Liver (tissue), 9 donors: ENCODE results near the gene ZNF224. TPM values are rescaled to one million over a fixed set of nuclear protein-coding genes. Genes with fewer than 3 reads are reported as not detected.

Experiments
- DNase-seq: peaks from one replicate; pipeline ENCODE4 v3.0.0-alpha.2; 2017; ENCODE audit warnings: low spot score
- H3K27ac ChIP-seq, 2 donors: one replicate each; pipeline ENCODE4 v1.7.0; 2013; ENCODE audit warnings: inconsistent platforms in 2 of 2, low read length in 2 of 2, control low read depth in 1 of 2, low read depth in 1 of 2, mild to moderate bottlenecking in 1 of 2
- H3K27me3 ChIP-seq, 4 donors: one replicate each; pipeline versions ENCODE4 v1.6.1 to v1.7.0; 2013; ENCODE audit warnings: low read length in 3 of 4, inconsistent platforms in 1 of 4, mild to moderate bottlenecking in 1 of 4, moderate library complexity in 1 of 4; ENCODE audit not compliant: control insufficient read depth in 4 of 4, insufficient read depth in 4 of 4
- H3K36me3 ChIP-seq, 4 donors: one replicate each; pipeline versions ENCODE4 v1.6.1 to v1.7.0; 2013; ENCODE audit warnings: low read length in 3 of 4, mild to moderate bottlenecking in 3 of 4, low read depth in 1 of 4, moderate library complexity in 1 of 4; ENCODE audit not compliant: control insufficient read depth in 4 of 4, insufficient read depth in 3 of 4
- H3K4me1 ChIP-seq, 4 donors: one replicate each; pipeline versions ENCODE4 v1.6.1 to v1.7.0; 2013; ENCODE audit warnings: low read length in 3 of 4, mild to moderate bottlenecking in 3 of 4, moderate library complexity in 1 of 4; ENCODE audit not compliant: control insufficient read depth in 4 of 4, insufficient read depth in 4 of 4
- H3K4me3 ChIP-seq, 3 donors: one replicate each; pipeline versions ENCODE4 v1.6.1 to v1.7.0; 2013; ENCODE audit warnings: low read length in 3 of 3, control low read depth in 1 of 3, low read depth in 1 of 3, mild to moderate bottlenecking in 1 of 3
- H3K9ac ChIP-seq, 2 donors: one replicate each; pipeline ENCODE4 v1.7.0; 2013; ENCODE audit warnings: low read length in 2 of 2, mild to moderate bottlenecking in 2 of 2, moderate library complexity in 2 of 2, control low read depth in 1 of 2, low read depth in 1 of 2
- H3K9me3 ChIP-seq, 4 donors: one replicate each; pipeline versions ENCODE4 v1.6.1 to v1.7.0; 2013; ENCODE audit warnings: low read length in 3 of 4; ENCODE audit not compliant: control insufficient read depth in 4 of 4
- ATF3 ChIP-seq: IDR thresholded peaks from 2 replicates; pipeline ENCODE4 v1.6.1; 2016; ENCODE audit warnings: antibody characterized with exemption
- CTCF ChIP-seq: fragments of 150-350 bp; IDR thresholded peaks from 2 replicates; pipeline ENCODE4 v1.5.1; 2017; ENCODE audit warnings: improper control_type of control experiment, low read depth, low read length; ENCODE audit not compliant: missing input control
- EGR1 ChIP-seq, 2 donors: IDR thresholded peaks; 2 replicates each; pipeline ENCODE4 v1.6.1; 2016 to 2018; ENCODE audit warnings: antibody characterized with exemption in 2 of 2, low read depth in 2 of 2
- FOXA1 ChIP-seq: IDR thresholded peaks from 2 replicates; pipeline ENCODE4 v1.6.1; 2016; ENCODE audit warnings: antibody characterized with exemption
- FOXA2 ChIP-seq: IDR thresholded peaks from 2 replicates; pipeline ENCODE4 v1.6.1; 2016; ENCODE audit warnings: antibody characterized with exemption
- GABPA ChIP-seq, 2 donors: IDR thresholded peaks in 1 of 2; conservative IDR thresholded peaks in 1 of 2; 2 replicates each; pipeline ENCODE4 v1.6.1; 2016; ENCODE audit warnings: antibody characterized with exemption in 2 of 2, mild to moderate bottlenecking in 1 of 2, moderate library complexity in 1 of 2
- HNF4A ChIP-seq, 2 donors: conservative IDR thresholded peaks; 2 replicates each; pipeline ENCODE4 v1.6.1; 2016; ENCODE audit warnings: antibody characterized with exemption in 2 of 2, mild to moderate bottlenecking in 2 of 2
- HNF4G ChIP-seq: IDR thresholded peaks from 2 replicates; pipeline ENCODE4 v1.6.1; 2016; ENCODE audit warnings: antibody characterized with exemption
- JUND ChIP-seq, 2 donors: IDR thresholded peaks; 2 replicates each; pipeline ENCODE4 v1.6.1; 2016; ENCODE audit warnings: antibody characterized with exemption in 2 of 2
- RXRA ChIP-seq, 2 donors: IDR thresholded peaks; 2 replicates each; pipeline ENCODE4 v1.6.1; 2017 to 2018; ENCODE audit warnings: antibody characterized with exemption in 2 of 2, mild to moderate bottlenecking in 1 of 2
- TAF1 ChIP-seq: conservative IDR thresholded peaks from 2 replicates; pipeline ENCODE4 v1.6.1; 2016; ENCODE audit warnings: antibody characterized with exemption, mild to moderate bottlenecking
- YY1 ChIP-seq: IDR thresholded peaks from 2 replicates; pipeline ENCODE4 v1.6.1; 2016; ENCODE audit warnings: antibody characterized with exemption, mild to moderate bottlenecking
- WGBS: extraction: QIAGEN DNeasy Blood & Tissue Kit; methylation state at CpG from one replicate; pipeline ENCODE4 v1.1.7; 2013; 5-methylcytosine and 5-hydroxymethylcytosine counted together
- polyA plus RNA-seq, 2 donors: library from polyadenylated mRNA; stranded (reverse) in 1 of 2; unstranded in 1 of 2; fragments of 200-250 nt in 1 of 2; fragments of >200 nt in 1 of 2; fragmentation: Nextera tagmentation in 1 of 2; extraction: Ambion mirVana in 1 of 2; gene quantifications; one replicate each; pipeline versions ENCODE4 v1.2.1 to v1.2.3, GENCODE V29; 2013 to 2015
- total RNA-seq, 2 donors: library from RNA; depleted of rRNA; stranded (reverse); fragments of >200 nt; gene quantifications; one replicate each; pipeline ENCODE4 v1.2.3, GENCODE V29; 2014
- TF ChIP-seq, protein P1 (sequence below): IDR thresholded peaks from 2 replicates; pipeline ENCODE4 v1.6.1; 2016; ENCODE audit warnings: antibody characterized with exemption, mild to moderate bottlenecking
- donor health status: healthy.
- donor health status: healthy.
- donor health status: healthy.
- donor health status: healthy.
- donor health status: healthy.

The ZNF224 gene
- total and polyA plus RNA-seq, 4 donors, result 4.5 to 20.7 (median 14.9) TPM

GRCh38 chr19:44151491-44151890 lies 57.3 kb downstream of the ZNF224 start:
- Histone ChIP-seq H3K4me3 (peak overlapping the region in 2 of 3 donors; percentile 53 to 62), H3K4me1 (no peaks in the 10 kb centered on the region), H3K9me3 (peaks cover 21 to 57% (median 45%) of the 10 kb centered on the region in 4 donors), H3K36me3 (peaks cover 22 to 90% (median 79%) of the 10 kb centered on the region in 4 donors), H3K9ac (no peak overlapping the region), H3K27me3 (no peaks in the 10 kb centered on the region), H3K27ac (no peak overlapping the region)
- TF ChIP-seq HNF4G (no peak), HNF4A (conservative IDR thresholded peaks at IDR 0.05) (no peak), EGR1 (IDR thresholded peaks at IDR 0.05; ENCODE audit: low read depth in 2 of 2) (no peak), FOXA1 (no peak), GABPA (IDR thresholded peaks at IDR 0.05 in 1 of 2, conservative IDR thresholded peaks at IDR 0.05 in 1 of 2) (no peak), FOXA2 (no peak), YY1 (no peak), ATF3 (no peak), TAF1 (no peak)
- TF ChIP-seq, protein P1, sequence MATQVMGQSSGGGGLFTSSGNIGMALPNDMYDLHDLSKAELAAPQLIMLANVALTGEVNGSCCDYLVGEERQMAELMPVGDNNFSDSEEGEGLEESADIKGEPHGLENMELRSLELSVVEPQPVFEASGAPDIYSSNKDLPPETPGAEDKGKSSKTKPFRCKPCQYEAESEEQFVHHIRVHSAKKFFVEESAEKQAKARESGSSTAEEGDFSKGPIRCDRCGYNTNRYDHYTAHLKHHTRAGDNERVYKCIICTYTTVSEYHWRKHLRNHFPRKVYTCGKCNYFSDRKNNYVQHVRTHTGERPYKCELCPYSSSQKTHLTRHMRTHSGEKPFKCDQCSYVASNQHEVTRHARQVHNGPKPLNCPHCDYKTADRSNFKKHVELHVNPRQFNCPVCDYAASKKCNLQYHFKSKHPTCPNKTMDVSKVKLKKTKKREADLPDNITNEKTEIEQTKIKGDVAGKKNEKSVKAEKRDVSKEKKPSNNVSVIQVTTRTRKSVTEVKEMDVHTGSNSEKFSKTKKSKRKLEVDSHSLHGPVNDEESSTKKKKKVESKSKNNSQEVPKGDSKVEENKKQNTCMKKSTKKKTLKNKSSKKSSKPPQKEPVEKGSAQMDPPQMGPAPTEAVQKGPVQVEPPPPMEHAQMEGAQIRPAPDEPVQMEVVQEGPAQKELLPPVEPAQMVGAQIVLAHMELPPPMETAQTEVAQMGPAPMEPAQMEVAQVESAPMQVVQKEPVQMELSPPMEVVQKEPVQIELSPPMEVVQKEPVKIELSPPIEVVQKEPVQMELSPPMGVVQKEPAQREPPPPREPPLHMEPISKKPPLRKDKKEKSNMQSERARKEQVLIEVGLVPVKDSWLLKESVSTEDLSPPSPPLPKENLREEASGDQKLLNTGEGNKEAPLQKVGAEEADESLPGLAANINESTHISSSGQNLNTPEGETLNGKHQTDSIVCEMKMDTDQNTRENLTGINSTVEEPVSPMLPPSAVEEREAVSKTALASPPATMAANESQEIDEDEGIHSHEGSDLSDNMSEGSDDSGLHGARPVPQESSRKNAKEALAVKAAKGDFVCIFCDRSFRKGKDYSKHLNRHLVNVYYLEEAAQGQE, result no peak
- WGBS, result 97% methylated on average over 5 of the region's 5 CpGs
- no peak for DNase-seq

GRCh38 chr19:44156475-44156874 lies 62.3 kb downstream of the ZNF224 start:
- H3K36me3 ChIP-seq, result peaks cover 13 to 63% (median 52%) of the 10 kb centered on the region in 4 donors

More at GRCh38 chr19:44156475-44156874, 62.3 kb downstream of the ZNF224 start:
- H3K4me1 ChIP-seq, result no peaks in the 10 kb centered on the region
- 94% methylated on average over 2 of the region's 2 CpGs for WGBS
- no peak for TF ChIP-seq RXRA (IDR thresholded peaks at IDR 0.05)
- TF ChIP-seq CTCF, result no peak
- TF ChIP-seq ATF3, result no peak
- TF ChIP-seq HNF4G, result no peak
- no peak for TF ChIP-seq JUND (IDR thresholded peaks at IDR 0.05)
- TF ChIP-seq, protein P1, result no peak
- TF ChIP-seq YY1, result no peak
- no peak for TF ChIP-seq TAF1
- H3K27ac ChIP-seq, result no peak overlapping the region
- peak overlapping the region in 2 of 3 donors; percentile 69 to 79 for H3K4me3 ChIP-seq
- H3K9ac ChIP-seq, result no peak overlapping the region
- no peak for DNase-seq
- peaks cover 33 to 71% (median 59%) of the 10 kb centered on the region in 4 donors for H3K9me3 ChIP-seq
- no peaks in the 10 kb centered on the region for H3K27me3 ChIP-seq
